IMR-90 (cell line): ENCODE results near the gene DAP3.

Experiments used
- BHLHE40 ChIP-seq: fragments of 150-350 bp; IDR thresholded peaks from 2 replicates; pipeline ENCODE4 v1.6.1; 2016; ENCODE audit warnings: mild to moderate bottlenecking, low read depth, low read length
- MAZ ChIP-seq: IDR thresholded peaks from 2 replicates; pipeline ENCODE4 v1.6.1; 2012; ENCODE audit warnings: low read depth, mild to moderate bottlenecking, low read length, improper control_type of control experiment, moderate library complexity, borderline replicate concordance
- MXI1 ChIP-seq: IDR thresholded peaks from 2 replicates; pipeline ENCODE4 v1.6.1; 2012; ENCODE audit warnings: low read depth, mild to moderate bottlenecking, low read length, moderate library complexity, borderline replicate concordance
- POLR2A ChIP-seq: IDR thresholded peaks from 2 replicates; pipeline ENCODE4 v1.6.1; 2012; ENCODE audit warnings: mild to moderate bottlenecking, low read depth, low read length
- RCOR1 ChIP-seq: IDR thresholded peaks from 2 replicates; pipeline ENCODE4 v1.6.1; 2012; ENCODE audit warnings: mild to moderate bottlenecking, low read length, improper control_type of control experiment; ENCODE audit not compliant: insufficient replicate concordance
- TF ChIP-seq, protein P1 (sequence below): conservative IDR thresholded peaks from 2 replicates; pipeline ENCODE4 v1.5.1; 2012; ENCODE audit warnings: mild to moderate bottlenecking, low read depth, low read length, improper control_type of control experiment

GRCh38 chr1:155719703-155720102, 30.8 kb downstream of the DAP3 start:
- TF ChIP-seq BHLHE40: no peak
- TF ChIP-seq POLR2A: no peak
- TF ChIP-seq, protein P1, sequence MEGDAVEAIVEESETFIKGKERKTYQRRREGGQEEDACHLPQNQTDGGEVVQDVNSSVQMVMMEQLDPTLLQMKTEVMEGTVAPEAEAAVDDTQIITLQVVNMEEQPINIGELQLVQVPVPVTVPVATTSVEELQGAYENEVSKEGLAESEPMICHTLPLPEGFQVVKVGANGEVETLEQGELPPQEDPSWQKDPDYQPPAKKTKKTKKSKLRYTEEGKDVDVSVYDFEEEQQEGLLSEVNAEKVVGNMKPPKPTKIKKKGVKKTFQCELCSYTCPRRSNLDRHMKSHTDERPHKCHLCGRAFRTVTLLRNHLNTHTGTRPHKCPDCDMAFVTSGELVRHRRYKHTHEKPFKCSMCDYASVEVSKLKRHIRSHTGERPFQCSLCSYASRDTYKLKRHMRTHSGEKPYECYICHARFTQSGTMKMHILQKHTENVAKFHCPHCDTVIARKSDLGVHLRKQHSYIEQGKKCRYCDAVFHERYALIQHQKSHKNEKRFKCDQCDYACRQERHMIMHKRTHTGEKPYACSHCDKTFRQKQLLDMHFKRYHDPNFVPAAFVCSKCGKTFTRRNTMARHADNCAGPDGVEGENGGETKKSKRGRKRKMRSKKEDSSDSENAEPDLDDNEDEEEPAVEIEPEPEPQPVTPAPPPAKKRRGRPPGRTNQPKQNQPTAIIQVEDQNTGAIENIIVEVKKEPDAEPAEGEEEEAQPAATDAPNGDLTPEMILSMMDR: no peak
- TF ChIP-seq MXI1: no peak
- no peak for TF ChIP-seq MAZ
- no peak for TF ChIP-seq RCOR1
